Iris pigment epithelial cell (primary cell): Measurements from ENCODE around the gene SNX4.
A peak's percentile ranks its signal among the peaks of the same experiment; 100 is the strongest.
"Not testable (repeated sequence)": the region's sequence is repeated elsewhere in the genome, so short reads cannot be mapped to it uniquely, and the experiment has no call there.

Experiments
- DNase-seq: peaks from one replicate; pipeline ENCODE4 v3.0.0-alpha.2; 2011; ENCODE audit warnings: low read depth

The SNX4 gene

DNA sequence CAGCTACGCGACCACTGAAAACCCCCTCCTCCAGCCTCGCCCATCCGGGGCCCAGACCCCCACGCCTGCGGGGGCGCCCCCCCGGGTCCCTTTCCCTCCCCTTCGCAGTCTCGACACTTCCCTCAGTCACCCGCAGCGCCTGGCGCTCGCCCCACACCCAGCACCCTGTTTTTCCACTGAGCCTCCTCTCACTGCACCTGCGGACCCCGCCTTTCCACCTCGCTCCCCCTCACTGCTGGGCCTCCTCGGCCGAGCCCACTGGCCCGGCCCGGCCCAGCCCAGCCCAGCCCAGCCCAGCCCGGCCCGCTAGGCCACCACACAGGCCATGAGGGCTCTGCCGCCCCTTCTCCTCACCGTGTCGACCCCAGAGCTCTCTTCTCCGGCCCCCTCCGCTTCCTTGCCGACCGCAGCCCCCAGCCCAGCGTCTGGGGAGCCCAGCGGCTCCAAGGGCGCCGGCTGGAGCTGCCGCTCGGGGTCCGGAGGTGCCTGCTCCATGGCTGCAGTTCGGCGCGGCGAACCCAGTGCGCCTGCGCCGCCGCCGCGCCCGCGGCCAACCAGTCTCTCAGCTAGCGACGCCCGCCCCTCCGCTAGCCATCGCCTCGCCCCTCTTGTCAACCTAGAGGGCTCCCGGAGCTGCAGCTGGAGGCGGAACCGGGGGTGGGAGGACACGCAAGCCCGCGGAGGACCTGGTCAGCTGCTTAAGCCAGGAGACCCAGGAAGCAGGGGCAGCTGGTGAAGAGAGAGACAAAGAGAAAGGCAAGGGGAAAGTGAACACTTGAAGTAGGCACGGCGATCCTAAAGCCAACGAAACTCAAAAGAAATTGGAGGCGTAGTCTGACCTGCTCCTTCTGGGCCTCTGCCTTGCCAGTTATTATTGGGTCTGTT, at the start of gene SNX4:
Gene SNX4, minus strand, starts transcription at position 525 of the 885 bp plus-strand sequence. Its CDS starts 30 bp downstream, at position 495.
- DNase-seq, result peak; percentile 96

DNA sequence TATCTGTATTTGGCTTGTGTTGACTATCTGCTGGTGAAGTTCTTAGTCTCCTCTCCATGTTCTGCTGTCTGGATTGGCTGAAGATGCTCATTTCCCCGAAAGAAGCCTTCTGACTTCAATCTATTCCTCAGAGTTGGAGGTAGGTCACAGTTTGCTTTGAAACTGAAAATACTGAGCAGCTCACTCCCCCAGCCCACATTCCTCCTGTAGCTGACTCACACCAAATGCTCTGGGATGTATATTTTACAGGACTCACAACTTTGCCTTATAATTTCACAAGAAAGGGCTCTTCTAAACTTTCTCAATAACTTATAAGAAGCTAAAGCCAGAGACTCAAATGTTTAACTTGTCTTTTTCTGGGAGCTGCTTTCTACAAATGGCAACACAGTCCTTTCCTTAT, 36.3 kb upstream of the SNX4 start:
- peak; percentile 90 for DNase-seq

DNA sequence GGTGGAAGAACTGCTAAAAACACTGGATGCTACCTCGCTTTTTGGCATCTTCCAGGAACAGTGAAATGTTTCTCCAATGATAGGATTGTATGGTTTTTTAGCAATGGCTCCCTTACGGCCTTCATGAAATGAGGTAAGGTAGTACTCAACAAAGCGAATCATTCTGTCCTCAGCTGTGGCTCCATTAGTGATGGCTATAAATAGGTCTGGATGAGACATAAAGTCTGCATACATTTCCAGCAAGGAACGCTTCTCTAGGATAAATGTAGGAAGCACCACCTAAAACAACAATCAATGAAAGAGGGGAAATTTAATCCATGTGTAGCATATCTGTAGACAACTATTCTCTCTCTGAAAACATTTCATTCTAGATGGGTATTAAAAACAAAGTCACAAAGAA, 32.4 kb upstream of the SNX4 start:
- DNase-seq, result no peak

DNA sequence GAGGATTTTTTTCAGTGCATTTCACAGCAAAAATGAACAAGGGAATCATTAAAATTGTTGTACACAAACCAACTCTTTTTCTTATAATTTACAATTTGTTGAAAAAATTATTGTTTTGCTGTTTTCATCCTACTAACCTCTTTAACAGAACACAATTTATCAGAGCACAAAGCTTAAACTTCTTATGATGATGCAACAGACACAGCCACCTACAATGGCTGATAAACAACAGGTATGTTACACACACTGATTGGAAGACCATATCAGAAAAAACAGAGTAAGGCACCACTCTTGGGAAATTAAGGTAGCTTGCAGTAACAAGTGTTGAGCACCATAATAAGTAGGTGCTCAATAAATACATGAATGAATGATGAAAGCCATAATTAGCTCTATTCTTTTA, 8.9 kb upstream of the SNX4 start:
- DNase-seq, result no peak

DNA sequence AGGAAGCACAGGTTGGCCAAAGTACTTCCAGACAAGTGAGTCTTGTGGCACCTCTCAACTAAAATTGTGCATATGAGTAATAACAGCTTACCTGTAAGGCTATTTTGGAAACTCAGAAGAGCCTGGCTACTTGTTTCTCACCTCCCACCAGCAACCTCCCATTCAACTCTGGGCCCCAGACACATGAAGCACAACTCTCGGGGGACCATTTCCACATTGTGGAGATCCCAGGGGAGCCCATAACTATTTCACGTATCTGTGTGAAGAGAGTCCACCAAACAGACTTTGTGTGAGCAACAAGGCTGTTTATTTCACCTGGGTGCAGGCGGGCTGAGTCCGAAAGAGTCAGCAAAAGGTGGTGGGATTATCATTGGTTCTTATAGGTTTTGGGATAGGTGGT, 5.2 kb upstream of the SNX4 start:
- DNase-seq, result no peak

DNA sequence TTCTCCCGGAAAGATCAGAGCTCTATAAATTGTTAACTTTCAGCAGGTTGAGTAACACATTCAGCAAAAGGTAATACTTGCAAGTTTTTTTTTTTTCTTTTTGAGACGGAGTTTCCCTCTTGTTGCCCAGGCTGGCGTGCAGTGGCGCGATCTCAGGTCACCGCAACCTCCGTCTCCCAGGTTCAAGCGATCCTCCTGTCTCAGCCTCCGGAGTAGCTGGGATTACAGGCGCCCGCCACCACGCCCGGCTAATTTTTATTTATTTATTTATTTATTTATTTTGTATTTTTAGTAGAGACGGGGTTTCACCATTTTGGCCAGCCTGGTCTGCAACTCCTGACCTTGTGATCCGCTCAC, 539 bp upstream of the SNX4 start:
- DNase-seq, result not testable (repeated sequence)

DNA sequence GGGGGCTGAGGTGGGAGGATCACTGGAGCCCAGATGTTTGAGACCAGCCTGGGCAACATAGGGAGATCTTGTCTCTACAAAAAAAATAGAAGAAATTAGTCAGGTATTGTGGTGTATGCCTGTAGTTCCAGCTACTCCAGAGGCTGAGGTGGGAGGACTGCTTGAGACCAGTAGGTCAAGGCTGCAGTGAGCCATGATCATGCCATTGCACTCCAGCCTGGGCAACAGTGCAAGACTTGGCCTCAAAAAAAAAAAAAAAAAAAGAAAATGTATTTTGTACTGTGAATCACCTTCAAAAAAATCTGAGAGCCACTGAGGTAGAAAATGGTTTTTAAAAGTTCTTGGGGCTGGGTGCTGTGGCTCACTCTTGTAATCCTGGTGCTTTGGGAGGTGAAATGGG, 4.6 kb downstream of the SNX4 start:
- no peak for DNase-seq

DNA sequence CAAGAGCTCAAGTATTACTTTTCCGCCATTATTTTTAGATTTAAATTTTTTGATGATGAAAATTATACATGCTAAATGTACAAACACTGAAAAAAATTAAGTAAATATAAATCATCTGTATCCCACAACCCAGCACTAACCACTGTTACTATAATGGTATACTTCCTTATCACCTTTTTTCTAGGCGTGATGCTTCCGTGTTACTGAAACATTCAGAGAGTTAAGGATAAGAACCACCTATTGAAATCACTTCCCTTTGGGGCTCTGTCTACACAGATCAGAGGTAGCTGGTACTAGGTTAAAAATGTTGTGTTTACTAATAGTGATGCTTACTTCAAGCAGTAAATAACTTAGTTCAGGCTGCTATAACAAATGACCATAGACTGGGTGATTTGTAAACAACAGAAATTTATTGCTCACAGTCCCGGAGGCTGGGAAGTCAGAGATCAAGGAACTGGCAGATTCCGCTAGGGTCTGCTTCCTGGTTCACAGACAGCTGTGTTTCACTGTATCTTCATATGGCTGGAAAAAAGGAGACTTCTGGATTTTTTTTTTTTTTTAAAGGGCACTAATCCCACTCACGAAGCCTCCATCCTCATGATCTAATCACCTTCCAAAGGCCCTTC, 6.4 kb downstream of the SNX4 start:
- DNase-seq, result no peak

DNA sequence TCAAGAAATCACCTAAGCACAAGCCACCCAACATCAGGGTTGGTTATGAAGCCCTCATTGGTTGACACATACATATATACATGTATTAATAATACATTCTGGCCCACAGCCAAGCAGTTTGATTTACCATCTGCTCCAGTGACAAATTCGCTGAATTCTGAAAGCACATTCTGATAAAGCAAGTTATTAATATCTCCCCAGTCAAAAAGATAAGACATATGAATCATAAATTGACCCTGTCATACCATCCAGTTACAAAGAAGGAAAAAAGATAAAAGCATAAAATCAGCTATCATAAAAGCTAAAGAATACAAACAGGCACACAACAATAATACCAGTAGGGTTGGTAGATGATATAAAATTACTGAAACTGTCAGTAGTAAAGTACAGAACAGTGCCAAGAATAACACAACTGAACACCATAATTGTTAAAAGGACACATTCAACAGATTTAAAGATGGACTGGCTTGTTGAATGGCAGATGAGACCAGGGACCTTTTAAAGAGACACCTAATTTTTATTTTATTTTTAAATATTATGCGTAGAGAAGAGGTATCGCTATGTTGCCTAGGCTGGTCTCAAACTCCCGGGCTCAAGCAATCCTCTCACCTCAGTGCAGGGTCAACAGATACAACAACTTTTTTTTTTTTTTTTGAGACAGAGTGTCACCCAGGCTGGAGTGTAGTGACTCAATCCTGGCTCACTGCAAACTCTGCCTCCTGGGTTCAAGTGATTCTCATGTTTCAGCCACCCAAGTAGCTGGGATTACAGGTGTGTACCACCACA, 7.7 kb downstream of the SNX4 start:
- DNase-seq, result peak; percentile 73

DNA sequence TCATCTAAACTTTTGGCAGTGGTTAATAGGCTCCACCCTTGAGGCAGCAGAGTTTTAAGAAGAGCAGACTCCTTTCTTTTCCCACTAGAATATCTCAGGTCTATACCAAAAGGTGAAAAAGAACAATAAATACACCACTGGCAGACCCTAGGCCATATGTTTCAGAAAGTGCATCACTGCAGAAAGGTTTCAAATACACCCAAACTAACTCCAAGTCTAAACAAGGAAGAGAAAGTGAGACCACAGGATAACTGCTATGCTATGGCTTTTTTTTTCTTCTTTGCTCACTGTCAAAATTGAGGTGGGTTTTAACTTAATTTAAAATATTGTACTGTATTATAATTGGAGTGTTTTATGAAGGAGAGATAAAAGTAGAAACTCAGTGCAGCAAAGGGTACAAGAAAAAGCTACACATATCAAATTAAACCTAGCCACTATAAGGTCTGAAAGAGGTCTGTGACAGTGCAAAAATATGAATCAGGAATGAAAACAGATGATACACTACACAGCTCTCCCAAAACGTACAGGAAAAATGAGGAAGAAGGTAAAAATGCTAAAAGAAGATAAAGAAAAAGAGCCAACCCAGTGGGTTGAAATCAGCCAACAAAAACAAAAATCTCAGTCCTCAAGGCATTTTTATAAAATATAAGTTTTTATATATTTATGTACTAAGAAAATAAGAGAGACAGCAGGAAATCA, 8.4 kb downstream of the SNX4 start:
- DNase-seq, result no peak

DNA sequence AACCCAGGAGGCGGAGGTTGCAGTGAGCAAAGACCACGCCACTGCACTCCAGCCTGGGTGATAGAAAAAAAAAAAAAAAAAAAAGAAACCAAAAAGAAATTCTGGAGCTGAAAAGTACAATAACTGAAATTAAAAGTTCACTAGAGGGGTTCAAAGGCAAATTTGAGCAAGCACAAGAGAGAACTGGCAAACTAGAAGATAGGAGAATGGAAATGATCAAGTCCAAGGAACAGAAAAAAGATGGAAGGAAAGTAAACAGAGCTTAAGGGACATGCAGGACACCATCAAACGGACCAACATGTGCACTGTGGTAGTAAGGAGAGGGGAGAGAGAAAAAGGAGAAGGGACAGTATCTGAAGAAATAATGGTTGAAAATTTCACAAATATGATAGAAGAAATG, 12.9 kb downstream of the SNX4 start:
- DNase-seq, result no peak

DNA sequence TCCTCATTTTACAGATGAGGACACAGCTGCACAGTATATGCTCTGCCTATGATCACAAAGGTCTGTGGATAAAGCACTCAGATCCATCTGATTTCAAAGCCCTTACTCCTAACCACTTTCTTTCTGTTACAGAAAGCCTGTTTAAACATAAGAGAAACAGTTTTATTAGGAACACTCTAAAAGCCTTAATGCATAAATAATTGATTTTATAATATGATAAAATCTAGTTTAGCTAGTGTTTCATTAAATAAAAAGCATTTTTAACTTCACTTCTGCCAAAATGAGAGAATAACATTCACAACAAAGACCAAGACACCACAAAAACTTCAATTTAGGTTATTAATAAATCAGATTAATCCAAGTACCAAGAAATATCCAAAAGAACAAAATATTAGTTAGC, 21.4 kb downstream of the SNX4 start:
- no peak for DNase-seq

DNA sequence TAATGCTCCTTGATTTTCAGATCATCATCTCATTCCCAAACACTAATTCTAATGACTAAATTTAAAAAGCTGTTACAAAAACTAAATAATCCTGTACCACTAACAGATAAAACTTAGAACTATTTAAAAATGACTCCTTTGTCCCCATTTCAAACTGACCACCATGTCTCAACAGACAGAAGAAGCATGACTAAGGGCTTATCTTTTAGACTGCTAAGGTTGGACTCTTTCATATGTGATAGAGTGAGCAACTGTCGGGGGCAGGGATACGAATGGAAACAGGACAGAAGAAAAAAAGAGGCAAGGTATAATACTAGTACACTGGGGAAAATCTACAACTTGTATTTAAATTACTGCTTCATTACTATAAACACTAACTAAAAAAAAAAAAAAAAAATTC, 23.3 kb downstream of the SNX4 start:
- DNase-seq, result peak; percentile 9

DNA sequence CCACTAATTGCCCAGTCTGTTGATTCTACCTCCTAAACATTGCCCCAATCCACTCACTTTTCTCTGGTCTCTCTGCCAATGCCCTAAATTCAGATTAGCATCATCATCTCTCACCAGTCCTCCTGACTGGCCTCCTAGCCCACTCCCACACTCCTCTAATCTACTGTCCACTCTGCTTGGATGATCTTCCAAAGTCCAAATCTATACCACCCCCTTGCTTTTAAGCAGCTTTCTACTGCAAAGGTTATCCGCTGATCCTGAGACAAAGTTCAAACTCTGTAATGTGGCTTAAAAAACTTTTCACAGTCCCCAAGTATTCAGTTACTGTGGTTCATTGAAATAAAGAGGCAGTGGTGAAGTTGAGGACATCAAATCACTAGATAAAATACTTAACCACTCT, 37.6 kb downstream of the SNX4 start:
- no peak for DNase-seq

DNA sequence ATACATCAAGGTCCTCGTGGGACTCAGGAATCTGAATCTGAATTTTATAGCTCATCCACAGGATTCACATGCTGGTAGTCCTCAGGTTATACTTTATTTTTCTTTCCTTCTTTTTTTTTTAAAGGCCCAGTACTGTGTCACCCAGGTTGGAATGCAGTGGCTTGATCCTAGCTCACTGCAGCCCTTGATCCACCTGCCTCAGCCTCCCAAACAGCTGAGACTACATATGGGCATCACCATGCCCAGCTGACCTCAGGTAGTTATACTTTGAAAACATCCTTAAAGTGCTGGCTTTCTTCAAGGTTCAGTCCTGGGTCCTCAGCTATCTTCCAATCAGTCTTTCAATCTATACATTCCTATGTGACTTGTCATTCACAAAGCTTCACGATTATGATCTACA, 38.2 kb downstream of the SNX4 start:
- peak; percentile 4 for DNase-seq

DNA sequence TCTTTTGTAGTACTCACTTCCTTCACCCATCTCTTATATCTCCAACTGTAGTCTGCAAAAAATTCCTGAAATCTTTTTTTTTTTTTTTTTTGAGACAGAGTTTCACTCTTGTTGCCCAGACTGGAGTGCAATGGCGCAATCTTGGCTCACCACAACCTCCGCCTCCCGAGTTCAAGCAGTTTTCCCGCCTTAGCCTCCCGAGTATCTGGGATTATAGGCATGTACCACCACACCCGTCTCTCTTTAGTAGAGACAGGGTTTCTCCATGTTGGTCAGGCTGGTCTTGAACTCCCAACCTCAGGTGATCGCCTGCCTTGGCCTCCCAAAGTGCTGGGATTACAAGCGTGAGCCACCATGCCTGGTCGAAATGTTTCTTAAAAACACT, 38.6 kb downstream of the SNX4 start:
- not testable (repeated sequence) for DNase-seq

DNA sequence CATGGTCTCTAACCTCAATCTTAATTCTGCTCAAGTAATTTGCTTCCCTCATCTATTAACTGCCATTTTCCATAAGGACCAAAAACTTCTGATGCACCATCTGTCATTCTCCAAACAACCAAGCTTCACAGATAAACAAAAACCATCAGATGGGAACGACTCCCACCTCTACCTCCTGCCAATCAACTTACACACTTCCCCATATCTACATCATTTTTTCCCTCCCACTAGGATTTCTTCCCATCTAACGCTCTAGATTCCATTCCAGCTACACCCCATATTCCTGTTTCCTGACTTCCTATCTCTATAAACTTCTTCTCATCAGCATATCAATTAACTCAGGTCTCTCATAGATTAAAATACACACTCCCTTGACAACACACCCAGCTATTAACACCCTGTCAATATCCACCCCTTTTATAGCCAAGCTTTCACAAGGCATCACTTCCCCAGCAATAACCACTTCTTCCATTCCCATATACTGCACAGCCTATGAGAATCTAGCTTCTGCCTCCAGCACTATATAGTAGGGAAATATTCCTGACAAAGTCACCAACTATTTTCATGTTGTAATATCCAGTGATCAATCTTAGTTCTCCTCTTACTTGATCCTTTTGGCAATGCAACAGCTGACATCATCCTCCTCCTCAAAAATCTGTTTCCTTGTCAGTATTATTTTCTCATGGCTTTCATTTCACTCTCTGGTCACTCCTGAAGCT, 39.2 kb downstream of the SNX4 start:
- DNase-seq, result peak; percentile 89

DNA sequence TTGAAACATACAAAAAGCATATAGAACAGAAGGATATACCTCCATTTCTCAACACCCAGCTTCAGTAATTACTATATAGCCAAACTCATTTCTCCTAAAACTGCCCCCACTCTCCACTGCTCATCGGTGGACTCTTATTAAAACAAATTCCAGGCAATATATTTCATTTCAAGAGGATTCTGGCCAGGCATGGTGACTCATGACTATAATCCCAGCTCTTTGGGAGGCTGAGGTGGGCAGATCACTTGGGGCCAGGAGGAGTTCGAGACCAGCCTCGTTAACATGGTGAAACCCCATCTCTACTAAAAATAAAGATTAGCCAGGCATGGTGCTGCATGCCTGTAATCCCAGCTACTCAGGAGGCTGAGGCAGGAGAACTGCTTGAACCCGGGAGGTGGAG, 40.9 kb downstream of the SNX4 start:
- peak; percentile 33 for DNase-seq

DNA sequence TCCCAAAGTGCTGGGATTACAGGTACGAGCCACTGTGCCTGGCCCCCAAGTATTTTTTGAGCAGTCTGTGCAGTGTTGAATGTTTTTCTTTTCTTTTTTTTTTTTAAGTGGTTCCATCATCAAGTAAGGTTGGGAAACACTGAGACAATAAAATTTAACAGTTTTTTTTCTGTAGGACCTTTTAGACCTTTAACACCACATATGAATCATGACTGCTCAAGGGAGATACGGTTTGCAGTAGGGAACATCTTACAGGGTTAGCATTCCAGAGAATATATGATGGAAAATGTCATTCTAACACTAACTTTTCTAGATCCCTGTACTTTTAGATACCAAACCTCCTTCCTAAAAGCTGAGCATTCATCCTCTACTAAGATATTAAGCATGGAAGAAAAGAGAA, 41.7 kb downstream of the SNX4 start:
- DNase-seq, result peak; percentile 90

DNA sequence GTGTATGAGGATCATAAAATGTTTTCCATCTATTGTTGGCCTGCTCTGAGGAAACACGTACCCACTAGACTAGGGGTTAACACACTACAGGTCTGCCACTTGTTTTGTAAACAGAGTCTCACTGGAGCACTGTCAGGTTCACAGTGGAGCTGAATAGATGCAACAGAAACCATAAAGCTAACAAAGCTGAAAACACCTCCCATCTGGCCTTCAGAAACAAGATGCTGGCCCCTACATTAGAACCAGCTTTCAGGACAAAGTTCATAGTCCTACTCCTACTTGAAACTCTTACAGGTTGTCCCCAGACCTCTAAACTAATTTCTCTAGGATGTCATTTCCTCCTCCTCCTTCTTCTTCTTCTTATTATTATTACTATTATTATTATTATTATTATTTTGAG, 42.3 kb downstream of the SNX4 start:
- DNase-seq, result no peak

DNA sequence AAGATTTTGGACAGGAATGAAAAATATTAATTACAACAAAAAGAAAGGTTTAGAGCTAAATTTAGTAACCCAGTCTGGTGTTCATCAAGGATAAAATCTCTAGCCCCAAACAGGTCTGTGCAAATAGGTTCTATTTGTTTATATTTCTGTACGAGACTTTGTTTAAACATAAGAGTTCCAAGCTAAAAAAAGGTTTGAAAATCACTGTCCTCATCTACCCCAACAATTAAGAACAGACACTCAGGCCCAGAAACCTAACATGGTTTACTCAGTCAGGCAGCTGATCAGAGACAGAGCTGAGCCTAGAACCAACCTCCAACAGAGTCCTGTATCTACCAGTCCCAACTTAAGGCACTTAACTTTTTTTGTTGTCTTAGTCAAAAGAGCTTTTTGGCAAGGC, 49.3 kb downstream of the SNX4 start:
- no peak for DNase-seq
